ENCODE data around the gene C1QL4. TPM values are rescaled to one million over a fixed set of nuclear protein-coding genes. Genes with fewer than 3 reads are reported as not detected.

Gene C1QL4
- total and polyA plus RNA-seq, 9 of the 15 experiments (the other 6 are each of a cell fraction or from before 2014, with no cell fraction given): 0.08 to 2.1 (median 0.31) TPM

GRCh38 chr12:49358483-49359141 lies 21.6 kb upstream of the C1QL4 start:
- 5% methylated on average over 7 of the region's 7 CpGs for WGBS (ENCODE audit: insufficient coverage, low coverage, missing lambda C conversion rate)
- Histone ChIP-seq H3K9me3 (replicated peaks; ENCODE audit: control insufficient read depth, insufficient read depth, low read depth, low read length) (no peaks in the 10 kb centered on the region), H3K27ac (ENCODE audit: extremely low read depth, low read depth, low read length) (no peak overlapping the region), H2AFZ (ENCODE audit: low read depth, low read length) (peak overlapping the region; percentile 48), H3K9ac (ENCODE audit: insufficient read depth in 1 of 2, low read depth in 2 of 2, low read length in 2 of 2) (no peak overlapping the region), H3K4me2 (ENCODE audit: insufficient read depth, low read length) (no peak overlapping the region), H3K27me3 (ENCODE audit: control insufficient read depth in 2 of 2, insufficient read depth in 2 of 2, low read length in 2 of 2) (no peaks in the 10 kb centered on the region), H3K79me2 (ENCODE audit: control insufficient read depth, insufficient read depth, low read length) (no peaks in the 10 kb centered on the region), H3K36me3 (ENCODE audit: control insufficient read depth, insufficient read depth, low read length) (no peaks in the 10 kb centered on the region), H4K20me1 (replicated peaks; ENCODE audit: control insufficient read depth, insufficient read depth, low read length) (no peaks in the 10 kb centered on the region), H3K4me1 (replicated peaks in 1 of 2; ENCODE audit: control insufficient read depth in 2 of 2, insufficient read depth in 2 of 2, low read length in 2 of 2) (no peaks in the 10 kb centered on the region), H3K4me3 (no peak overlapping the region), H3K9me1 (ENCODE audit: control insufficient read depth, insufficient read depth, low read length) (no peaks in the 10 kb centered on the region)
- DNase-seq (ENCODE audit: extremely low read depth in 1 of 4, low spot score in 3 of 4): peak; percentile 69 to 86 (median 72)
- no TSS peak for BruUV-seq (replicated peaks)
- CTCF ChIA-PET (ENCODE audit: low intra/inter-chr PET ratio): interaction anchor here (0.6 to 8.6 kb wide), 6 partner anchors 27 to 222 kb away, joined by 3 to 185 read pairs (median 12); no protein-coding TSS in a partner anchor
- in situ Hi-C loops (cut with MboI): no loop called here
- peak; percentile 96 for ATAC-seq
- FAIRE-seq: peak; percentile 76
- POLR2A ChIA-PET: interaction anchor here (0.6 to 2.7 kb wide), 13 partner anchors 8 to 1204 kb away, joined by 3 to 14 read pairs (median 3); partner anchors contain the start of genes LMBR1L and SPATS2
- intact Hi-C loops (cut with micrococcal nuclease): loop anchor here (1.0 to 10.0 kb wide), 4 partner anchors 156 to 346 kb away; partner anchors contain the start of genes FMNL3 and PRPF40B
- TF ChIP-seq MIER1 (IDR thresholded peaks at IDR 0.05; ENCODE audit: low read depth) (no peak), CTCF (IDR thresholded peaks at IDR 0.05 in 2 of 3, conservative IDR thresholded peaks at IDR 0.05 in 1 of 3; ENCODE audit: insufficient read depth in 2 of 3, low read depth in 1 of 3, low read length in 3 of 3) (peak; percentile 80 to 94 (median 90)), PKNOX1 (IDR thresholded peaks at IDR 0.05) (0 out of 2 replicates have a peak, but pooled peaks have one; percentile 12), STAG1 (CRISPR knock-in tag; IDR thresholded peaks at IDR 0.05; ENCODE audit: borderline replicate concordance) (peak; percentile 82; the same call in 1 of the 2 replicates), ZNF384 (IDR thresholded peaks at IDR 0.05; ENCODE audit: low read depth, low read length) (peak; percentile 98), IRF1 (CRISPR knock-in tag; IDR thresholded peaks at IDR 0.05; ENCODE audit: borderline replicate concordance) (no peak), NFYB (IDR thresholded peaks at IDR 0.05; ENCODE audit: extremely low read depth, insufficient read length) (no peak), CREB1 (IDR thresholded peaks at IDR 0.05) (0 out of 2 replicates have a peak, but pooled peaks have one; percentile 12), CREB1 (CRISPR knock-in tag; IDR thresholded peaks at IDR 0.05) (no peak), ZBED1 (IDR thresholded peaks at IDR 0.05) (no peak), CBX3 (IDR thresholded peaks at IDR 0.05; ENCODE audit: borderline replicate concordance in 1 of 2, low read length in 2 of 2) (0 out of 3 replicates have a peak, but pooled peaks of 1 of the 2 experiments have one; percentile 16)

Measured in K562 (cell line).